GM12878 (cell line): ENCODE data around the gene SSH3. TPM values are rescaled to one million over a fixed set of nuclear protein-coding genes. Genes with fewer than 3 reads are reported as not detected.

Experiments
- ATF2 ChIP-seq: IDR thresholded peaks from 2 replicates; pipeline ENCODE4 v1.6.1; 2012; ENCODE audit warnings: low read length, inconsistent platforms
- EED ChIP-seq: sonication (generic); IDR thresholded peaks from 2 replicates; pipeline ENCODE4 v1.6.1; 2016; ENCODE audit warnings: antibody characterized with exemption, low read depth
- ESRRA ChIP-seq: IDR thresholded peaks from 2 replicates; pipeline ENCODE4 v1.6.1; 2012; ENCODE audit warnings: mild to moderate bottlenecking, low read length, improper control_type of control experiment
- IKZF1 ChIP-seq: fragments of 450-650 bp; conservative IDR thresholded peaks from 2 replicates; pipeline ENCODE4 v1.6.1; 2017; ENCODE audit warnings: antibody characterized with exemption, mild to moderate bottlenecking
- JUNB ChIP-seq: IDR thresholded peaks from 2 replicates; pipeline ENCODE4 v1.6.1; 2016; ENCODE audit warnings: antibody characterized with exemption, mild to moderate bottlenecking
- KAT2A ChIP-seq: conservative IDR thresholded peaks from 2 replicates; pipeline ENCODE4 v1.6.1; 2011; ENCODE audit warnings: low read depth, low read length; ENCODE audit not compliant: control insufficient read depth
- KDM1A ChIP-seq: fragments of 200-600 bp; sonication (generic); IDR thresholded peaks from 2 replicates; pipeline ENCODE4 v1.6.1; 2016; ENCODE audit warnings: borderline replicate concordance
- NFYA ChIP-seq: IDR thresholded peaks from 2 replicates; pipeline ENCODE4 v1.6.1; 2011; ENCODE audit warnings: low read depth, mild to moderate bottlenecking, low read length, improper control_type of control experiment, borderline replicate concordance
- NRF1 ChIP-seq: conservative IDR thresholded peaks from 2 replicates; pipeline ENCODE4 v1.6.1; 2011; ENCODE audit warnings: mild to moderate bottlenecking, low read depth, low read length, improper control_type of control experiment
- PAX8 ChIP-seq: fragments of 450-650 bp; IDR thresholded peaks from 2 replicates; pipeline ENCODE4 v1.6.1; 2017; ENCODE audit warnings: mild to moderate bottlenecking, moderate library complexity
- RCOR1 ChIP-seq: conservative IDR thresholded peaks from 2 replicates; pipeline ENCODE4 v1.6.1; 2012; ENCODE audit warnings: low read depth, low read length, improper control_type of control experiment
- SMARCA5 ChIP-seq: fragments of 450-650 bp; IDR thresholded peaks from 2 replicates; pipeline ENCODE4 v1.6.1; 2017; ENCODE audit warnings: mild to moderate bottlenecking
- SREBF1 ChIP-seq: IDR thresholded peaks from 2 replicates; pipeline ENCODE4 v1.6.1; 2012; ENCODE audit warnings: mild to moderate bottlenecking, low read length
- ZBTB33 ChIP-seq: fragments of 450-650 bp; IDR thresholded peaks from 2 replicates; pipeline ENCODE4 v1.6.1; 2017; ENCODE audit warnings: mild to moderate bottlenecking
- ZNF24 ChIP-seq: fragments of 450-650 bp; IDR thresholded peaks from 2 replicates; pipeline ENCODE4 v1.6.1; 2017; ENCODE audit warnings: antibody characterized with exemption, mild to moderate bottlenecking
- ZNF274 ChIP-seq: IDR thresholded peaks from one replicate; pipeline ENCODE4 v1.8.0; 2011; ENCODE audit not compliant: insufficient read length, insufficient read depth
- ZSCAN29 ChIP-seq: fragments of 450-650 bp; IDR thresholded peaks from 2 replicates; pipeline ENCODE4 v1.6.1; 2017; ENCODE audit warnings: mild to moderate bottlenecking, moderate library complexity
- polyA plus RNA-seq, 11 experiments: library from polyadenylated mRNA; depleted of rRNA in 4 of 11; unstranded in 6 of 11; stranded (reverse) in 5 of 11; fragments of >200 nt; fragmentation: Nextera tagmentation in 4 of 11; fragmentation: Illumina TruSeq in 1 of 11; extraction: Ambion mirVana in 4 of 11; extraction: Trizol in 1 of 11; gene quantifications; 1 replicate in 1 of 11; 2 replicates in 10 of 11; pipeline versions ENCODE4 v1.2.1 to v1.2.3, GENCODE V29; 2011 to 2016; ENCODE audit warnings: inconsistent platforms in 2 of 11, missing spikeins in 2 of 11, low read depth in 1 of 11
- total RNA-seq, 4 experiments: library from RNA; depleted of rRNA in 3 of 4; stranded (reverse); fragments of >200 nt in 3 of 4; fragmentation: Illumina TruSeq in 1 of 4; extraction: Trizol in 1 of 4; gene quantifications; 2 replicates each; pipeline versions ENCODE4 v1.2.1 to v1.2.3, GENCODE V29; 2013 to 2021
- TF ChIP-seq, protein P1 (sequence below): fragments of 450-650 bp; conservative IDR thresholded peaks from 2 replicates; pipeline ENCODE4 v1.6.1; 2017; ENCODE audit warnings: mild to moderate bottlenecking, moderate library complexity
- TF ChIP-seq, protein P2 (sequence below): IDR thresholded peaks from 2 replicates; pipeline ENCODE4 v1.6.1; 2011; ENCODE audit warnings: mild to moderate bottlenecking, low read depth, low read length, moderate library complexity; ENCODE audit not compliant: insufficient replicate concordance
- TF ChIP-seq, protein P3 (sequence below): IDR thresholded peaks from 2 replicates; pipeline ENCODE4 v1.6.1; 2011; ENCODE audit warnings: low read depth, low read length, improper control_type of control experiment, borderline replicate concordance
- TF ChIP-seq, protein P4 (sequence below): fragments of 450-650 bp; IDR thresholded peaks from 2 replicates; pipeline ENCODE4 v1.6.1; 2018; ENCODE audit warnings: mild to moderate bottlenecking, low read depth, moderate library complexity; ENCODE audit not compliant: partially characterized antibody

SSH3 gene
- total and polyA plus RNA-seq, 10 of the 15 experiments (the other 5 are each of a cell fraction or from before 2014, with no cell fraction given): 0.05 to 0.83 (median 0.28) TPM; not detected in 3

- no peak for TF ChIP-seq ATF2
- TF ChIP-seq ZBTB33: no peak
- no peak for TF ChIP-seq ZNF274
- TF ChIP-seq, protein P1, sequence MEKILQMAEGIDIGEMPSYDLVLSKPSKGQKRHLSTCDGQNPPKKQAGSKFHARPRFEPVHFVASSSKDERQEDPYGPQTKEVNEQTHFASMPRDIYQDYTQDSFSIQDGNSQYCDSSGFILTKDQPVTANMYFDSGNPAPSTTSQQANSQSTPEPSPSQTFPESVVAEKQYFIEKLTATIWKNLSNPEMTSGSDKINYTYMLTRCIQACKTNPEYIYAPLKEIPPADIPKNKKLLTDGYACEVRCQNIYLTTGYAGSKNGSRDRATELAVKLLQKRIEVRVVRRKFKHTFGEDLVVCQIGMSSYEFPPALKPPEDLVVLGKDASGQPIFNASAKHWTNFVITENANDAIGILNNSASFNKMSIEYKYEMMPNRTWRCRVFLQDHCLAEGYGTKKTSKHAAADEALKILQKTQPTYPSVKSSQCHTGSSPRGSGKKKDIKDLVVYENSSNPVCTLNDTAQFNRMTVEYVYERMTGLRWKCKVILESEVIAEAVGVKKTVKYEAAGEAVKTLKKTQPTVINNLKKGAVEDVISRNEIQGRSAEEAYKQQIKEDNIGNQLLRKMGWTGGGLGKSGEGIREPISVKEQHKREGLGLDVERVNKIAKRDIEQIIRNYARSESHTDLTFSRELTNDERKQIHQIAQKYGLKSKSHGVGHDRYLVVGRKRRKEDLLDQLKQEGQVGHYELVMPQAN: no peak
- TF ChIP-seq KAT2A: no peak
- TF ChIP-seq EED: peak; percentile 66; the same call in 1 of the 2 replicates
- TF ChIP-seq, protein P2, sequence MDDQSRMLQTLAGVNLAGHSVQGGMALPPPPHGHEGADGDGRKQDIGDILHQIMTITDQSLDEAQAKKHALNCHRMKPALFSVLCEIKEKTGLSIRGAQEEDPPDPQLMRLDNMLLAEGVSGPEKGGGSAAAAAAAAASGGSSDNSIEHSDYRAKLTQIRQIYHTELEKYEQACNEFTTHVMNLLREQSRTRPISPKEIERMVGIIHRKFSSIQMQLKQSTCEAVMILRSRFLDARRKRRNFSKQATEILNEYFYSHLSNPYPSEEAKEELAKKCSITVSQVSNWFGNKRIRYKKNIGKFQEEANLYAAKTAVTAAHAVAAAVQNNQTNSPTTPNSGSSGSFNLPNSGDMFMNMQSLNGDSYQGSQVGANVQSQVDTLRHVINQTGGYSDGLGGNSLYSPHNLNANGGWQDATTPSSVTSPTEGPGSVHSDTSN: no peak
- peak; percentile 37; the same call in 1 of the 2 replicates for TF ChIP-seq SMARCA5
- TF ChIP-seq, protein P3, sequence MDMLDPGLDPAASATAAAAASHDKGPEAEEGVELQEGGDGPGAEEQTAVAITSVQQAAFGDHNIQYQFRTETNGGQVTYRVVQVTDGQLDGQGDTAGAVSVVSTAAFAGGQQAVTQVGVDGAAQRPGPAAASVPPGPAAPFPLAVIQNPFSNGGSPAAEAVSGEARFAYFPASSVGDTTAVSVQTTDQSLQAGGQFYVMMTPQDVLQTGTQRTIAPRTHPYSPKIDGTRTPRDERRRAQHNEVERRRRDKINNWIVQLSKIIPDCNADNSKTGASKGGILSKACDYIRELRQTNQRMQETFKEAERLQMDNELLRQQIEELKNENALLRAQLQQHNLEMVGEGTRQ: no peak
- TF ChIP-seq KDM1A: no peak
- no peak for TF ChIP-seq ZSCAN29
- TF ChIP-seq ESRRA: no peak
- TF ChIP-seq, protein P4, sequence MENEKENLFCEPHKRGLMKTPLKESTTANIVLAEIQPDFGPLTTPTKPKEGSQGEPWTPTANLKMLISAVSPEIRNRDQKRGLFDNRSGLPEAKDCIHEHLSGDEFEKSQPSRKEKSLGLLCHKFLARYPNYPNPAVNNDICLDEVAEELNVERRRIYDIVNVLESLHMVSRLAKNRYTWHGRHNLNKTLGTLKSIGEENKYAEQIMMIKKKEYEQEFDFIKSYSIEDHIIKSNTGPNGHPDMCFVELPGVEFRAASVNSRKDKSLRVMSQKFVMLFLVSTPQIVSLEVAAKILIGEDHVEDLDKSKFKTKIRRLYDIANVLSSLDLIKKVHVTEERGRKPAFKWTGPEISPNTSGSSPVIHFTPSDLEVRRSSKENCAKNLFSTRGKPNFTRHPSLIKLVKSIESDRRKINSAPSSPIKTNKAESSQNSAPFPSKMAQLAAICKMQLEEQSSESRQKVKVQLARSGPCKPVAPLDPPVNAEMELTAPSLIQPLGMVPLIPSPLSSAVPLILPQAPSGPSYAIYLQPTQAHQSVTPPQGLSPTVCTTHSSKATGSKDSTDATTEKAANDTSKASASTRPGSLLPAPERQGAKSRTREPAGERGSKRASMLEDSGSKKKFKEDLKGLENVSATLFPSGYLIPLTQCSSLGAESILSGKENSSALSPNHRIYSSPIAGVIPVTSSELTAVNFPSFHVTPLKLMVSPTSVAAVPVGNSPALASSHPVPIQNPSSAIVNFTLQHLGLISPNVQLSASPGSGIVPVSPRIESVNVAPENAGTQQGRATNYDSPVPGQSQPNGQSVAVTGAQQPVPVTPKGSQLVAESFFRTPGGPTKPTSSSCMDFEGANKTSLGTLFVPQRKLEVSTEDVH: no peak
- no peak for TF ChIP-seq ZNF24
- no peak; the same call in 1 of the 2 replicates for TF ChIP-seq JUNB
- no peak for TF ChIP-seq RCOR1
- no peak for TF ChIP-seq NFYA
- no peak for TF ChIP-seq SREBF1
- peak; percentile 59 for TF ChIP-seq IKZF1
- no peak for TF ChIP-seq NRF1
- TF ChIP-seq PAX8: no peak
Measured at GRCh38 chr11:67351275-67352005, 48.1 kb downstream of the SSH3 start (continued).
